ENCODE measurements around the gene NPAS3. TPM values are rescaled to one million over a fixed set of nuclear protein-coding genes. Genes with fewer than 3 reads are reported as not detected.

The NPAS3 gene
- polyA plus RNA-seq, 2 of the 4 experiments (the other 2 are of a cell fraction) = not detected

- no peak for DNase-seq (ENCODE audit: low read depth in 1 of 2, low spot score in 1 of 2)
- no peak overlapping the region for H3K27ac ChIP-seq
- no peak overlapping the region for H3K4me2 ChIP-seq
- H3K4me3 ChIP-seq = no peak overlapping the region
- CTCF ChIA-PET = no interaction called here
- 49% methylated on average over 4 of the region's 4 CpGs for WGBS (ENCODE audit: missing lambda C conversion rate)
- TF ChIP-seq MAX (IDR thresholded peaks at IDR 0.05) (no peak), CBX2 (IDR thresholded peaks at IDR 0.05; ENCODE audit: borderline replicate concordance, low read depth) (no peak), POLR2A (IDR thresholded peaks at IDR 0.05; ENCODE audit: low read length) (no peak), FOSL2 (IDR thresholded peaks at IDR 0.05) (no peak), FOSL2 (CRISPR knock-in tag; IDR thresholded peaks at IDR 0.05) (no peak), MAFK (IDR thresholded peaks at IDR 0.05; ENCODE audit: partially characterized antibody) (no peak), HES2 (IDR thresholded peaks at IDR 0.05) (no peak)
- ATAC-seq = no peak
- POLR2A ChIA-PET = no interaction called here
- no peak for FAIRE-seq
- no peaks in the 10 kb centered on the region for H3K9me3 ChIP-seq
- H3K4me1 ChIP-seq = no peaks in the 10 kb centered on the region
These were observed 437.1 kb downstream of the NPAS3 start for GRCh38 chr14:33375786-33376185.

GRCh38 chr14:33376510-33376909 is 437.8 kb downstream of the NPAS3 start:
- Histone ChIP-seq H3K9me3 (no peaks in the 10 kb centered on the region), H3K4me2 (no peak overlapping the region), H3K4me1 (no peaks in the 10 kb centered on the region), H3K27ac (no peak overlapping the region), H3K4me3 (no peak overlapping the region)
- ChIA-PET CTCF (no interaction called here), POLR2A (no interaction called here)
- WGBS (ENCODE audit: missing lambda C conversion rate) = 4% methylated on average over 3 of the region's 3 CpGs
- TF ChIP-seq MAX (IDR thresholded peaks at IDR 0.05) (no peak), CTCF (IDR thresholded peaks at IDR 0.05) (no peak), MYC (IDR thresholded peaks at IDR 0.05; ENCODE audit: borderline replicate concordance, low read length) (no peak), RAD21 (conservative IDR thresholded peaks at IDR 0.05 in 1 of 2, IDR thresholded peaks at IDR 0.05 in 1 of 2) (no peak), ZNF302 (CRISPR knock-in tag; IDR thresholded peaks at IDR 0.05) (no peak), BCL3 (IDR thresholded peaks at IDR 0.05) (no peak), MAFK (IDR thresholded peaks at IDR 0.05; ENCODE audit: partially characterized antibody) (no peak), HEYL (CRISPR knock-in tag; IDR thresholded peaks at IDR 0.05) (no peak), POLR2AphosphoS2 (conservative IDR thresholded peaks at IDR 0.05; ENCODE audit: low read length) (no peak)
- no peak for DNase-seq (ENCODE audit: low read depth in 1 of 2, low spot score in 1 of 2)
- ATAC-seq = no peak
- FAIRE-seq = no peak

- Histone ChIP-seq H3K9me3 (no peaks in the 10 kb centered on the region), H3K27ac (no peak overlapping the region), H3K4me3 (no peak overlapping the region), H3K4me1 (no peaks in the 10 kb centered on the region), H3K4me2 (no peak overlapping the region)
- ChIA-PET POLR2A (no interaction called here), CTCF (no interaction called here)
- TF ChIP-seq BCL3 (IDR thresholded peaks at IDR 0.05) (no peak), KDM5A (IDR thresholded peaks at IDR 0.05) (no peak), POLR2A (IDR thresholded peaks at IDR 0.05; ENCODE audit: low read length) (no peak)
- 6% methylated on average over 2 of the region's 2 CpGs for WGBS (ENCODE audit: missing lambda C conversion rate)
- FAIRE-seq (no peak), DNase-seq (ENCODE audit: low read depth in 1 of 2, low spot score in 1 of 2) (no peak), ATAC-seq (no peak)
These were observed 439.1 kb downstream of the NPAS3 start for GRCh38 chr14:33377596-33378390.

Data from A549 (cell line).